ENCODE measurements around the gene ALOX12B.
A peak's percentile ranks its signal among the peaks of the same experiment; 100 is the strongest.
"Not testable (repeated sequence)": the region's sequence is repeated elsewhere in the genome, so short reads cannot be mapped to it uniquely, and the experiment has no call there.

ALOX12B gene

DNA sequence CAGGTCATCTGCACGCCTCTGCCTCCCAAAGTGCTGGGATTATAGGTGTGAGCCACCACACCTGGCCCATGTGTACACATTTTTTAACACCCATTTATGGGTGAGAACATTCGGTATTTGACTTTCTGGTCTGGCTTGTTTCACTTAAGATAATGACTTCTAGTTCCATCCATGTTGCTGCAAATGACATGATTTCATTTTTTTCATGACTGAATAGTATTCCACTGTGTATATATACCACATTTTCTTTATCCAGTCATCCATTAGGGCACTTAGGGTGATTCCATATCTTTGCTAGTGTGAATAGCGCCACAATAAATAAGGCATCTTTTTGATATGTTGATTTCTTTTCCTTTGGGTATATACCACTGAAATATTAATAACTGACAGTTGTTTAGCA, 5.6 kb downstream of the ALOX12B start:
- no peak for DNase-seq

DNA sequence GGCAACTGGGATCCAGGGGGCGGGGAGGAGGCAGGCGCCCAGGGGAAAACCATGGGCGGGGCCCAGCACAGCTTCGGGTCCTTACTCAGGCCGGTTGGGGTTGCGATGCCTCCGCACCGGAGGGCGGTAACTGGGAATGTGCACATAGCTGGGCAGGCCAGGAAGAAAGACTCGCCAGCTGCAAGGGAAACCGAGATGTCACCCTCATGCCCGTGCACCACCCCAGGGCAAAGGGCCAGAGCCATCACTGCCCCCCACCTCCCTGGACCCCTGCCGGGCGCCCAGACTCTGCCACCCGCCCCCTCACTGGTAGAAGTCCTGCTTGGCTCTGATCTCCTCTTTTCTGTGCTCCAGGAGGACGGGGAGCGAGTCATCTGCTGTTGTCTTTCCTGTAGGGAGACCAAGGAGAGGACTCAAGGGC, 6.7 kb downstream of the ALOX12B start:
- no peak for DNase-seq

DNA sequence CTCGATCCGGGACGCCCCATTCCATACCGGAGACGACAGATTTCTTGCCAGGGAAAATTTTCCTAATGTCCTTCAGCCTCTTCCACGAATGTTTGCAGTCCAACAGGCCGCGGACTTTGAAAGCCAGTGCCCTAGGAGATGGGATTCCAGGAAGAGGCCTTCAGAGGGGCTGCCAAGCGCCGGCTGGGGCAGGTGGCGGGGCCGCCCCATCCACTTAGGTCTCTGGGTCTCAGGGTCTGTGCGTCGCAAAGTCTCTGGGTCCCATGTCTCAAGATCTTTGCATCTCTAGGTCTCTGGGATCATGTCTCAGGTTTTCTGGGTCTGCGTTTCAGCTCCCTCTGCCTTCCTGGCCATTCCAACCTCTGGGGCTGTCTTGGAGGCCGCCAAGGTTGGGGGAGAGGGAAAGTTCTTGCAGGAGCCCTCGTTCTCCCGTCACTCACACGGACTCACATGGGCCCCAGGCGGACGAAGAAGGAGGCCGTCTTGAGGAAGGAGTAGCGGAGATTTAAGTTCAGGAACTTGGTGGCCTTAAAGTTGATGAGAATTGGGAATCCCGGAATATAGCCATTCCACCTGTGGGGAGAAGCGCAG, 7.2 kb downstream of the ALOX12B start:
- DNase-seq, result no peak

DNA sequence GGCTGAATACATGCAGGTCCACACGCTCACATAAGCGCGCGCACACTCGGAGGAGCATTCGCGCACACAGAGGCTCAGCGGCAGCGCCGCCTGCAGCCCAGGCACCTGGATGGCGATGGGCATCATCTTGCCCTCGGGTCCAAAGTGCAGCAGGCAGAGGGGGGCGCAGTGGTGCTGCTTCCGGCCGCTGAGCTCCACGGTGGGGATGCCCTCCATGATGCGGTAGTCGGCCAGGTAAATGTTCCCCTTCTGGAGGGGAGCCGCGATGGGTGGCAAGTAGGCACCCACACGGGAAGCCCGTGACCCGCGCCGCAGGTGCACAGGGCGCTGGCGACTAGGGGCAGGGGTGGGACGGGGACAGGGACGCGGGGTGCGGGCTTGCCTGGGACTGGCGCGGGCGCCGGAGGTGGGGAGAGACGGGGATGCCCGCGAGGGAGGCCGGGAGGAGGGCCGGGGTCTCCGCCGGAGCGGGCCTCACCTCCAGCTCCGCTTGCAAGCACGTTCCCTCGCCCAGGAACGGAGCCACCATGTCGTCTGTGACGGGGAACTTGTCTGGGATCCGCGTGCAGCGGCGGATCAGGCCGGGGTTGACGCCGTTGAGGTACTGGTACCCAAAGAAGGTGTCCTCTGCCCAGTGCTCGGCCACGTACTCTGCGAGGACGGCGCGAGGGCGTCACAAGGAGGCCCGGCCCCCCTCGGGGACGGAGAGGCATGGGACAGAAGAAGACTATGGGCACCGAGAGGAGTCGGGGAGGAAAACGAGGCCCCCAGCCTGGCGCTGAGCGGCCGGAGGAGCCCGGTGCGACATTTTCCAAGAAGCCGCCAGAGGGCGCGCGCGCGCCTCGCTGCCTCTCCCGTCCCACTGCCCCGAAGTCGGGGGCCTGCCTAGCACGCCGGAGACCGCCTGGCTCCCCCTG, 8.0 kb downstream of the ALOX12B start:
- peak; percentile 68 to 87 (median 76) for DNase-seq

DNA sequence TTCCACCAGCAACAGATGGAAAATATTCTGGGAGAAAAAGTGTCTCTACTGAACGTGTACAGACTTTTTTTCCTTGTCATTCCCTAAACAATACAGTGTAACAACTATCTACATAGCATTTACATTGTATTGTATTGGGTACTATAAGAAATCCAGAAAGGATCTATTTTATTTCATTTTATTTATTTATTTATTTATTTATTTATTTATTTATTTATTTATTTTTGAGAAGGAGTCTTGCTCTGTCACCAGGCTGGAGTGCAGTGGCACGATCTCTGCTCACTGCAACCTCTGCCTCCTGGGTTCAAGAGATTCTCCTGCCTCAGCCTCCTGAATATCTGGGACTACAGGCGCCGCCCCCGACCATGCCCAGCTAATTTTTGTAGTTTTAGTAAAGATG, 9.6 kb downstream of the ALOX12B start:
- DNase-seq, result not testable (repeated sequence)

DNA sequence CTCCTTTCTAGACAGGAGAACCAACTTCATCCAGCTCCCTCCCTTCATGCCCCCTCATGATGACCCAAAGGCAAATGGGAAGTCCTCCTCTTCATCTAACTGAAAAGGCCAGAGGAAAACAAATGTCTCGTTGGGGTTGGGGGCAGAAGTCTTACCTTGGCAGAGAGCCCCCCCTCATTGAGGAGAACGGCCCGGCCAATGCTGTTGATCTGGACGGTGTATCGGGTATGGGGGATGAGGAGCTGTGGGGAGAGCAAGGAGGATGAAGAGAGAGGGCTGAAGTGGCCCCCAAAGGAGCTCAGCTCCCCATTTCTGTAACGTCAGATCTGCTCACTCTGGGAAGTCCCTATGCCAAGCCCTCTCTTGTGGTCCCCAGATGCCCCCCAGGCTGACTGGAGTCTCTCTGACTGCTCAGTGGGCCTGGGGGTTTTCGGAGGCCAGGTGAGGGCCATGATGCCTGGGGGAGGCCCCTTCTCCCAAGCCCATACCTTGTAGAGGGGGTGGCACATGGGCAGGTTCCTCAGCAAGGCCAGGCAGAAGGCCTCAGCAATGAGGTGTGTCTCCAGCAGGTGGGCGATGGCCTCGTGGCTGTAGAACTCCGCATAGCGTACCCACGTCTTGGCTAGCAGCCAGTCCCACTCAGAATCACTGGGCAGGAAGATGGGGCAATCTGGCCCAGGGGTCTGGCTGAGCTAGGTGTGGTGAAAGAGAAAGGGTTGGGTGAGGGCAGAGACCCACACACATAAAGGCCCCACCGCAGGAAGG, 10.8 kb downstream of the ALOX12B start:
- DNase-seq, result no peak

DNA sequence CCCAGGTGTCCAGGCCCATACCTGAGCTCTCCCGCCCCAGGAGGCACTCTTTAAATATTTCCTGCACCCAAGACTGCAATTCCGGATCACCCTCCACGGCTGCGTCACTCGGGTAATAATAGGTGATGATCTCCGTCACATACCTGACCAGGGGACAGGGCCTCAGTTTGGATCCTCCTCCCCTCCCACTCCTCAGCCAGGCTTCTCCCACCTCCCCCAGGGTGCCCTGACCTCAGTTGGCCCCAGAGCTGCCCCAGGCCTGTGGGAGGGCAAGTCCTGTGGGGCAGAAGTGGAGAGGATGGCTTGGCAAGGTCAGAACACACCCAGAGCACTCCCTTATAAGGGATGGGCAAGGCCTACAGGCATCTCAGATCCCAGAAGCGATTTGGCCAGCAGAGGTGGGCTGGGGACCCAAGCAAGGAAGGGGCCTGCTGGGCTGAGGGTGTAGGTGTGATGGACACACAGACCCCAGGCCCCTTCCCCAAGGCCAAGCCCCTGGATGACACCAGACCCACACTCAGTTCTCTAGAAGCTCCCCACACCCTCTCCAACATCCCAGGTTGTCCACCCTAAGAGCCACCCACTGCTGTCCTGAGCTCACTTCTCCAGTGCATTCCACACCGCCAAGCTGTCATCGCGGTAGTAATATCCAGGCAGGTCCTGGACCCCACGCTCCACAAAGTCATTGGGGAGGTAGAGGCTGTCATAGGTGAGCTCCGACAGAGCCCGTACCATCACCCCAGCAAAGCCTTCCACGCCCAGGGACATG, 11.8 kb downstream of the ALOX12B start:
- no peak for DNase-seq

DNA sequence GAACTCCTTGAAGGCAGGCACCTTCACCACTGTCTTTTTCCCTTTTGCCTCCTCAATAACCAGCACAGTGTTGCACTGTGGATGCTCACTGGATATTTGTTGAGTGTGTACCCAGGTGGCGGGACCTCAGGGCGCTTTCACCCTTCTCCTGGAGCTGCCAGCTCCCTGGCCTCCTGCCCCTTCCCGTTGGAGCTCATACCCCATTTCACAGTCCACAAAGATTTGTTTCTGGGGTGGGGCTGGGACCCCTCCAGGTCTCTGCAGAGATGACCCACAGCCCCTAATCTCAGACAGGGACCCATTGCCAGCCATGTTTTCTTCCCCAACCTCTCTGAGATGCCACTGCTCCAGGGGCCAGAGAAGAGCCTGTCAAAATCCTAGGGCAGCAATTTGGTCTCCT, 12.4 kb downstream of the ALOX12B start:
- no peak for DNase-seq

DNA sequence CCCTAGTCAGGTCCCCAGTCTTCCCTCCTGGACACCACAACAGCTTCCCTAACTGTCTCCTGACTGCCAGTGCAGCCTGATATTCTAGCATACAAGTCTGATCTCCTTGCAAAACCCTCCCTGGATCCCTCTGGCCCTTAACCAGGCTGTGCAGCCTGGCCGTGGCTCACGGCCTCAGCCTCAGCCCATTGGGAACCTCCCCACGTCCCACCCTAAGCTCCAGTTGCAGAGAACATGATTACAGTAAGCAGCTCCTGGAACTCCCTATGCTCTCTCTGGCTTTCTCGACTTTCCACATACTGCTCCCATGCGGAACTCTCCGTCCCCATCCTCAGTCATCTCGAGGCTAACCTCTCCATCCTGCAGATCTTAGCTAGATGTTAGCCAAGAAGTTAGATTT, 13.0 kb downstream of the ALOX12B start:
- no peak for DNase-seq

DNA sequence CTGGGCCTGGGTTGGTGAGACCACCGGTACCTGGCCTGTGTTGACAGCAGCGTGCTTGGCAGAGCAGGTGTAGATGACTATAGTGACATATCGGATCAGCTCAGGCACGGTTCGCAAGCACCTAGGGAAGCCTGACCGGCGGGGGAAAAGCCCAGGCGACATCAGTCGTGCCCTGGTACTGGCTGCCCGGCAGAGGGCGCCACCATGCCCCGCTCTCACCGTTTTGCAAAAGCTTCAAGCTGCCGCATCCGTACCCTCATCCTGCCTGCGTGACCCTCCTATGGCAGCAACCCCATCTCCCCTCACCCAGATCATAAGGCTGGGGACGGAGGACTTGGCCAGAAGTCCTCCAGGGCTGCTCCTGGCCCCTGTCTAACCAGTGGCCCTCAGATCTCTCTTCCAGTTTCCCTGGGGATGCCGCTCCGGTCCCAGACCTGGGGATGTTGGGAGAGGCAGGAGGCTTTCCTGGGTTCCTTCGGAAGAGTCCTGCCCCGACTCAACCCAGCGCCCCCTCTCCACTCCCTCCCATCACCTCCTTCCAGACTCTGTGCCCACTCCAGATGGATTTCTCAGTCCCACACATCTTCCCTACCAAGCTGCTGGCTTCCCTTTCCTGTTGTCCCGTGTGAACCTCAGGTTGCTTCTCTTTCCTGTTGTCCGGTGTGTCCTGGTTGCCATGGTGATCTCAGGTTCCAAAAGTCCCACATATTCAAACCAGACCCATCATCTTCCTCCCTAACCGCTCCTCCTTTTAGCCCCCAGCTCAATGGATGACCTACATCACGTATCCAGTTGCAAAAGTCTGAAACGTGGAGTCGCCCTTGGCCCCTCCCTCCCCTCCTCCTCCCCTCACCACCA, 13.7 kb downstream of the ALOX12B start:
- peak; percentile 79 to 91 (median 87) for DNase-seq

DNA sequence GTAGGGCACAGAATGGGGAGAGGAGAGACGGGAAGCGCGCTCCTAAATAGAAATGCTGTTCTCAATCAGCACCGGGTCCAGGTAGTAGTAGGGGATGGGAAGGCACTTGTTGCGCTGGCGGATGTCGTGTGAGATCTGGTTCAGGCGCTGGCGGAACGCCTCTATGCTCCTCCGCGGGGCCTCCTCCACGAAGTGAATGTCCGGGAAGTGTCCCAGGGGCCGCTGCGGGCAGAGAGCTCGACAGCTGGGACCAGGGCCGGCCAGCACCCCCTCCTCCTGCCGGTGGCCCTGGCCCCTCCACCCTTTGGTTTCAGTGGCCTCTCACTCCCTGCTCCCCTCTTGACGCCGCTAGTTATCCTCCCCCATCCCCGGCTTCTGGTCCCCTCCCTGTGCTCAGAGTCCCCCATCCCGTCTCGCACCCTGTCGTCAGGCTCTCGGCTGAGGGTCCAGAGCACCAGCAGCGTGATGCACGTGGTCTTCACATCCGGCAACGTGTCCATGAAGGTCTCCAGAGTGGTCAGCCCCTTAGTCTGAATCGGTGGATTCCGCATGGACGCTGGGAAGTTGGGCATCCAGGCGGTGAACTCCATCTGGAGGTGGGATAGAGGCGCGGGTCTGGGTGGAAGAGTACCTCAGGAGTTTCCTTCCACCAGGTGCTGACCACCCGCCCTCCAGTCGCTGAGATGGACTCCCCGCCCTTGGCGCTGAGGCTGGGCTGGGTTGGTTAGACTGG, 14.6 kb downstream of the ALOX12B start:
- peak in 2 of 3 donors; percentile 31 for DNase-seq

DNA sequence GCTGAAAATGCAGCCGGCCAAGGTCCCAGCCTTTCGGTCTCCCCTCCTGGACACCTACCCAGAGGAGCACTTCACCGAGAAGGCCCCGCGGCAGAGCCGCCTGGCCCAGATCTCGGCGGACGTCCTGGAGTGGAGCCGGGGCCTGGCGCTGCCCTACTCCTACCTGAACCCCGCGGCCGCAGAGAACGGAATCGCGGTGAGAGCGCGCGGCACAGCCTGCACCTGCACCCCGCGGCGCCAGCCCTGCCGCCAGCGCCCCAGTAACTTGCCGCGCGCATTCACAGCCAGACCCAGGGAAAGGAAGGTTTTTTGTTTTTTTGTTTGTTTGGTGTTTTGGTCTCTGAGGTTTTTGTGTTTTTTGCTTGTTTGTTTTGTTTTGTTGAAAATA, 15.2 kb downstream of the ALOX12B start:
- DNase-seq, result no peak

DNA sequence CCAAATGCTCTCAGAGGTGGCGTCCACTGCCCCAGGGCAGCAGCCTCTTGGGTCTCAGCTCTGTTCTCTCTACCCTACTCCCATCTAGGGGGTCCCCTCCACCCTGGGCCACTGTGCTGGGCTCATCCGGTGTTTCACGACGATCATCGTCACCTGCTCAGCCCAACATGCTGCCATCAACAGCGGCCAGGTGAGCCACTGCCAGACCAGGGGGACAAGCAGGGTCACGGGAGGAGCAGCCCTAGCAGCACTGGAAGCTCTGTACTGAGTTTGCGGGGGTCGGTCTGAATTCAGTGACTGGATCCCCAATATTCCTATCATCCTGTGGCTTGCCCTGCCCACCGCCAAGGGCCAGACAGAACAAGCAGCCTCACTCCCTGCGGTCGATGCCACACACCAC, 16.0 kb downstream of the ALOX12B start:
- DNase-seq, result no peak

DNA sequence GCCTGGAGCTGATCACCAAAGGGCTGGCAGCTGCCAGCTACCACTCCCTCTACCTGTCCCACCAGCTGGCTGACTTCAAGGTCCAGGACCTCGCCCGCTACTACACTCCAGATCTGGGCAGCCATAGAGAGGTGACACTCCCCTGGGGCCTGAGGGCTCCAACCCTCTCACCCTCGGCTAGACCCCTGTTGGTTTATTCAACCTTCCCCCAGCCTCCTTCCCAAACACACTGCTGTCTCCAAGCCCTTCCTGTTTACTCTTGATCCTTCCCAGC, 18.0 kb downstream of the ALOX12B start:
- no peak for DNase-seq

DNA sequence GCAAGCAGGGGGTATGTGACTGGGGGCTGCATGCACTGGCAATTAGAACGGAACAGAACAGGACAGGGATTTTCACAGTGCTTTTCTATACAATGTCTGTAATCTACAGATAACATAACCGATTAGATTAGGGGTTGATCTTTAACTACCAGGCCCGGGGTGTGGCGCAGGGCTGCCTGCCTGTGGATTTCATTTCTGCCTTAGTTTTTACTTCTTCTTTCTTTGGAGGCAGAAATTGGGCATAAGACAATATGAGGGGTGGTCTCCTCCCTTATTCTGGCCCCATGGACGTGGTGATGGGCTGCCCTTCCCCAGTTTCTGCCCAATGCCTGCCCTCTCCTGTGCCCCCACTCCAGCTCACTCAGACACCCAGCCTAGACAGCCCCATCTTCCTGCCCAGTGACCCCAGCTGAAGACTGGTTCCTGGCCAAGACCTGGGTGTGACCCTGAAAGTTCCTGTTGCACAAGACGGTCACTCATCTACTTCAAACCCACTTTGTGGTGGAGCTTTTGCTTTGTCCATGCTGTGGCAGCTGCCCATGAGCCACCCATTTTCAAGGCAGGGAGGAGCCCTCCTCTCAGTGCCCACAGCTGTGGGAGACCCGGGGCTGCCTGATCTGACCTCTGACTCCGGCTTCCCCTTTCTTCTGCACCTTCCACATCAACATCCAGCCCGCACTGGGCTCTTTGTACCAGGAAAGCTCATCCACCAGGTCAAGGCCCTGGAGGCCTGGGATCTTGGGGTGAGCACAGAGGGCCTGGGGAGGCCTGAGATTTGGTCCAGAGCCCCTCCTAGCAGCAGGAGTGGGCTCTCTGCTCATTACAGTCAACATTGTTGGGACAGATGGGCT, 18.6 kb downstream of the ALOX12B start:
- DNase-seq, result peak; percentile 59 to 72 (median 66)

DNA sequence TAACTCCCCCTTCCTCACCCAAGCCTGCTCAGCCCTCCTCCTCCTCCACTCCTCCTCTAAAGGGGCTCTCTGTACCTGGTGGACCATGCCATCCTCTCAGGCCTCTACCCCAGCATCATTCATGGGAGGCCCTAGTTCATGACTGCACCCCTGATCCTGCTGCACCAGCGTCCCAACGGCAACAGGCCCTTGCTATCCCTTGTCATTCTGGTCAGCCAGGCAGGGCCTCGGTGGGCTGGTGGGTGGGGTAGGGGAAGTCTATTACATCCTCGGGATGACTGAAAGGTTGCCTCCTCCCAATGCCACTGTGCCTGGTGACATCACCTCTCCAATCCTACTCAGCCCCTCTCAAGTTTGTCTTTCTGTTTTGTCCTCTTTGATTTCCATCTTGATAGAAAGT, 19.7 kb downstream of the ALOX12B start:
- peak in 1 of 3 donors; percentile 38 for DNase-seq

DNA sequence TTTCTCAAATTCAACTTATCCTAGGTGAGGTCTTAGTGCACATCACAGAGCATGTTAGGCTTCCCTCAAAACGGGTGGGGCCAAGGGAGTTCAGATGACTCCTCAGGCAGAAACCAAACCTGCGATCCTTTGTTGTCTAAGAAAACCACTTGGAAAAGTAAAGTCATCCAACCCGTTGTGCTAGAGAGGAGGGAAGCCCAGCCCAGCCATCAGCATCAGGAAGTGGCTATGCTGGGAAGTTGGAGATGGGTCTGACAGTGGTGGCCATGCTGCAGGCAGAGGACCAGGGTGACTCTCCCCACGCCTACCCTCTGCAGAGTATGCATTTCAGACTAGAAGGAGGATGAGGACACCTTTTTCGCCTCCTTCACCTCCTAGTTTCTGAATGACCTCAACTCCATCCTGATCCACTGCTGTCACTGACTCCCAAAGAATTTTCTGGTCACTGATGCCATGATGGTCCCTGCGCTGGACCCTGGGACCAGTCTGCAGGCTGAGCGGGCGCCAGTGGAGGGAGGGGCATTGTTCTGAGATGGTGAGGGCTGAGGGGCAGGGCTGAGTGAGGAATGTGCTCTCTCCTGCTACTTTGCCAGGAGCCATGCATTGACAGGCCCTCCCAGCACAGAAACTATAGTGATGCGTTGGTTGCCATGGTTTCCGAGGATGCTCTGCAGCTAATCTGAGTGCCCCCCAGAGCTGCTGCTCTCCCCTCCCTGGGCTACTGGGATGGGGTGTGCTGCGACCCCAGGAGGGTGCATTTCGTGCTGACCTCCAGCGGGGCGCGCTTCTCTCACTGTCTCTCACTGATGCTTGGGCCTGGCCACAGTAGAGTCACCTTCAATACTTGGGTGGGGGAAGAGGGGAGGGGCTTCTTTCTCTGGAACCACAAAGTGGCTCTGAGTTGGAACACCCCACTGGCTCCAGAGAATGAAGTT, 20.4 kb downstream of the ALOX12B start:
- DNase-seq, result no peak

DNA sequence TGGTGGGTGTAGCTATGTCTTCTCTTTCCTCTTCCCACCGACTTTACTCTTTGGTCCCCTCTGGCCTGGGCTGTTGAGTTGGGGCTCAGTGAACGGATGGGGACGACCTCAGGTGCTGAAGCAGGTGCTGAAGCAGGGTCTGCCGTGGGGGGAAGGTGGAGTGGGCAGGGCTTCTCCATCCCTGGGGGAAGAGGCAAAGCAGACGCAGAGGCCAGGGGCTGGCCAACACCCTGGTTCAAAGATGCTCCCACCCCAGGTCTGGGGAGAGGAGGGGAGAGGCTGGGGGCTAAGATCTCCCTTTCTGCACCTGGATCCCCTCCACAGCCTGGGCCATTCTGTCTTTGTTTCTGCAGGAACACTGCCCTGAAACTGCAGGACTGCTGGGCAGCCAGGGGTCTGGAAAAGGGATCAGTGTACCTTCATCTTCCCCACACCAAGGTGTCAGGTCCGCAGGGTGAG, 22.9 kb downstream of the ALOX12B start:
- no peak for DNase-seq

Measured in suppressor macrophage treated with lipopolysaccharide for 1 hour (primary cell).